ENCODE results near the gene ST8SIA5.

- no peak for TF ChIP-seq CTCF (IDR thresholded peaks at IDR 0.05; ENCODE audit: extremely low read depth in 1 of 2, insufficient read depth in 1 of 2, low read depth in 1 of 2, low read length in 2 of 2)
- TF ChIP-seq, protein P1, sequence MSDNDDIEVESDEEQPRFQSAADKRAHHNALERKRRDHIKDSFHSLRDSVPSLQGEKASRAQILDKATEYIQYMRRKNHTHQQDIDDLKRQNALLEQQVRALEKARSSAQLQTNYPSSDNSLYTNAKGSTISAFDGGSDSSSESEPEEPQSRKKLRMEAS (IDR thresholded peaks at IDR 0.05; ENCODE audit: insufficient read depth, insufficient read length): no peak
- no peak for TF ChIP-seq FOS (IDR thresholded peaks at IDR 0.05; ENCODE audit: borderline replicate concordance, insufficient read depth, low read length)
- TF ChIP-seq EZH2 (IDR thresholded peaks at IDR 0.05; ENCODE audit: borderline replicate concordance, low read depth, low read length, severe bottlenecking): no peak
- TF ChIP-seq POLR2A (IDR thresholded peaks at IDR 0.05; ENCODE audit: low read depth, low read length): no peak
- TF ChIP-seq POLR2AphosphoS5 (IDR thresholded peaks at IDR 0.05; ENCODE audit: insufficient read depth, low read depth, low read length): no peak
- no peak for TF ChIP-seq JUN (IDR thresholded peaks at IDR 0.05; ENCODE audit: borderline replicate concordance, insufficient read depth, insufficient read length, low read depth)
- TF ChIP-seq MYC (IDR thresholded peaks at IDR 0.05; ENCODE audit: low read depth, low read length): no peak
These were observed 11.5 kb upstream of the ST8SIA5 start for GRCh38 chr18:46768166-46768921.

All from endothelial cell of umbilical vein (primary cell).